IMR-90 (cell line): ENCODE results near the gene RGS17. TPM values are rescaled to one million over a fixed set of nuclear protein-coding genes. Genes with fewer than 3 reads are reported as not detected.

ENCODE experiments used
- ATAC-seq: fragments of 200-7000 bp; cut with Tn5 transposase; 2 replicates; pipeline ENCODE4 v1.9.1; 2020; ENCODE audit warnings: low read depth, mild to moderate bottlenecking, moderate library complexity
- BruUV-seq: library from RNA; stranded (reverse); fragments of 400-500 nt; replicated peaks from 2 replicates; lab custom pipeline; 2021; lab: Mats Ljungman, UMichigan
- CTCF ChIA-PET: fragments of 300-600 bp; formaldehyde crosslinking; extraction: SDS; loops from one replicate; lab custom pipeline; 2021; ENCODE audit warnings: antibody characterized with exemption; lab: Yijun Ruan, JAX
- POLR2A ChIA-PET: fragments of 300-600 bp; sonication (Branson Sonifier 250); formaldehyde crosslinking; loops from one replicate; lab custom pipeline; 2022; ENCODE audit warnings: antibody characterized with exemption; ENCODE audit not compliant: unreplicated experiment; lab: Charles Lee
- DNase-seq: peaks from one replicate; pipeline ENCODE4 v3.0.0; 2013
- H2AFZ ChIP-seq: replicated peaks from 2 replicates; pipeline ENCODE3; 2013; ENCODE audit warnings: low read length, mild to moderate bottlenecking; ENCODE audit not compliant: poor library complexity
- H2AK5ac ChIP-seq: 2 replicates; pipeline ENCODE4 v1.6.1; 2013; ENCODE audit warnings: low read depth, low read length, inconsistent platforms
- H2AK9ac ChIP-seq: replicated peaks from 2 replicates; pipeline ENCODE3; 2013; ENCODE audit warnings: mild to moderate bottlenecking, low read depth, low read length, moderate library complexity; ENCODE audit not compliant: poor library complexity
- H2BK120ac ChIP-seq: 2 replicates; pipeline ENCODE4 v1.6.1; 2013; ENCODE audit warnings: low read depth, low read length, inconsistent platforms
- H2BK15ac ChIP-seq: 3 replicates; pipeline ENCODE4 v1.6.1; 2013; ENCODE audit warnings: low read depth, low read length, inconsistent platforms
- H2BK20ac ChIP-seq: 2 replicates; pipeline ENCODE4 v1.6.1; 2013; ENCODE audit warnings: low read depth, mild to moderate bottlenecking, inconsistent platforms, low read length, moderate library complexity
- H2BK5ac ChIP-seq: 2 replicates; pipeline ENCODE4 v1.6.1; 2013; ENCODE audit warnings: mild to moderate bottlenecking, low read depth, low read length, inconsistent platforms; ENCODE audit not compliant: poor library complexity, severe bottlenecking
- H3K14ac ChIP-seq: replicated peaks from 2 replicates; pipeline ENCODE4 v1.6.1; 2013; ENCODE audit warnings: low read depth, low read length, inconsistent platforms
- H3K18ac ChIP-seq: 2 replicates; pipeline ENCODE4 v1.6.1; 2013; ENCODE audit warnings: low read depth, low read length, control low read depth
- H3K23ac ChIP-seq: 2 replicates; pipeline ENCODE4 v1.6.1; 2013; ENCODE audit warnings: low read depth, low read length, inconsistent platforms
- H3K27ac ChIP-seq: 2 replicates; pipeline ENCODE4 v1.5.1; 2013; ENCODE audit warnings: mild to moderate bottlenecking, control low read depth, low read length; ENCODE audit not compliant: insufficient read depth
- H3K27me3 ChIP-seq: 2 replicates; pipeline ENCODE4 v1.6.1; 2013; ENCODE audit warnings: low read length; ENCODE audit not compliant: control insufficient read depth, insufficient read depth
- H3K36me3 ChIP-seq: 2 replicates; pipeline ENCODE4 v1.6.1; 2013; ENCODE audit warnings: low read length, mixed read lengths; ENCODE audit not compliant: control insufficient read depth, insufficient read depth
- H3K4ac ChIP-seq: 2 replicates; pipeline ENCODE4 v1.6.1; 2013; ENCODE audit warnings: low read depth, low read length, inconsistent platforms
- H3K4me1 ChIP-seq: 2 replicates; pipeline ENCODE4 v1.6.1; 2013; ENCODE audit warnings: low read length, mixed read lengths; ENCODE audit not compliant: control insufficient read depth, insufficient read depth
- H3K4me2 ChIP-seq: 2 replicates; pipeline ENCODE4 v1.6.1; 2013; ENCODE audit warnings: low read depth, mild to moderate bottlenecking, control low read depth, low read length, moderate library complexity
- H3K4me3 ChIP-seq: 2 replicates; pipeline ENCODE4 v1.5.1; 2013; ENCODE audit warnings: low read depth, mild to moderate bottlenecking, control low read depth, low read length, moderate library complexity; ENCODE audit not compliant: insufficient read depth
- H3K56ac ChIP-seq: 2 replicates; pipeline ENCODE4 v1.6.1; 2013; ENCODE audit warnings: low read length, inconsistent platforms; ENCODE audit not compliant: insufficient read depth; ENCODE audit errors: extremely low read depth
- H3K79me1 ChIP-seq, 2 experiments: 2 replicates each; pipeline ENCODE4 v1.6.1; 2013; ENCODE audit warnings: low read length in 2 of 2, inconsistent platforms in 1 of 2, low read depth in 1 of 2
- H3K9ac ChIP-seq: 2 replicates; pipeline ENCODE4 v1.6.1; 2013; ENCODE audit warnings: low read depth, low read length, control low read depth
- H3K9me1 ChIP-seq: 2 replicates; pipeline ENCODE4 v1.6.1; 2013; ENCODE audit warnings: low read length, inconsistent platforms; ENCODE audit not compliant: insufficient read depth
- H3K9me3 ChIP-seq: 2 replicates; pipeline ENCODE4 v1.6.1; 2013; ENCODE audit warnings: low read length; ENCODE audit not compliant: control insufficient read depth, insufficient read depth
- H4K20me1 ChIP-seq: 2 replicates; pipeline ENCODE4 v1.6.1; 2013; ENCODE audit warnings: low read length, inconsistent platforms; ENCODE audit not compliant: insufficient read depth
- H4K5ac ChIP-seq: 2 replicates; pipeline ENCODE4 v1.6.1; 2013; ENCODE audit warnings: mild to moderate bottlenecking, low read depth, low read length, control low read depth
- H4K8ac ChIP-seq, 2 experiments: 2 replicates each; pipeline ENCODE4 v1.6.1; 2013; ENCODE audit warnings: low read depth in 2 of 2, low read length in 2 of 2, control low read depth in 1 of 2, inconsistent platforms in 1 of 2
- H4K91ac ChIP-seq: 2 replicates; pipeline ENCODE4 v1.6.1; 2013; ENCODE audit warnings: low read depth, low read length, inconsistent platforms; ENCODE audit not compliant: insufficient read depth
- BHLHE40 ChIP-seq: fragments of 150-350 bp; IDR thresholded peaks from 2 replicates; pipeline ENCODE4 v1.6.1; 2016; ENCODE audit warnings: mild to moderate bottlenecking, low read depth, low read length
- CHD1 ChIP-seq: IDR thresholded peaks from 2 replicates; pipeline ENCODE4 v1.6.1; 2012; ENCODE audit warnings: low read depth, low read length, improper control_type of control experiment
- ELK1 ChIP-seq: fragments of 150-350 bp; IDR thresholded peaks from 2 replicates; pipeline ENCODE4 v1.6.1; 2016; ENCODE audit warnings: low read depth, mild to moderate bottlenecking, low read length, moderate library complexity, borderline replicate concordance
- FOS ChIP-seq: fragments of 150-350 bp; IDR thresholded peaks from 2 replicates; pipeline ENCODE4 v1.6.1; 2016; ENCODE audit warnings: low read depth, low read length
- MAFK ChIP-seq: IDR thresholded peaks from 2 replicates; pipeline ENCODE4 v1.6.1; 2012; ENCODE audit warnings: low read depth, low read length, improper control_type of control experiment
- POLR2A ChIP-seq: IDR thresholded peaks from 2 replicates; pipeline ENCODE4 v1.6.1; 2012; ENCODE audit warnings: mild to moderate bottlenecking, low read depth, low read length
- RAD21 ChIP-seq: IDR thresholded peaks from 2 replicates; pipeline ENCODE4 v1.6.1; 2012; ENCODE audit warnings: low read length, improper control_type of control experiment
- RCOR1 ChIP-seq: IDR thresholded peaks from 2 replicates; pipeline ENCODE4 v1.6.1; 2012; ENCODE audit warnings: mild to moderate bottlenecking, low read length, improper control_type of control experiment; ENCODE audit not compliant: insufficient replicate concordance
- USF2 ChIP-seq: fragments of 150-350 bp; IDR thresholded peaks from 2 replicates; pipeline ENCODE4 v1.6.1; 2017; ENCODE audit warnings: mild to moderate bottlenecking, antibody characterized with exemption, low read length, low read depth
- WGBS, 2 experiments: methylation state at CpG; one replicate each; pipeline versions ENCODE4 v1.1.5 to v1.1.7; 2013; ENCODE audit warnings: missing lambda C conversion rate in 2 of 2; ENCODE audit not compliant: insufficient read length in 1 of 2; ENCODE audit errors: extremely low coverage in 2 of 2; 5-methylcytosine and 5-hydroxymethylcytosine counted together
- dilution Hi-C: fragments of 300-500 bp; cut with HindIII; formaldehyde crosslinking; loops from one replicate; pipeline ENCODE4 v1.14.3; 2018; ENCODE audit warnings: low sequenced_read_pairs; ENCODE audit not compliant: unreplicated experiment
- in situ Hi-C: fragments of 300-500 bp; cut with MboI; formaldehyde crosslinking; loops from 3 replicates; pipeline ENCODE4 v1.14.3; 2019; ENCODE audit warnings: low sequenced_read_pairs, inconsistent platforms, mixed read lengths
- intact Hi-C: fragments of 100-400 bp; cut with micrococcal nuclease; formaldehyde crosslinking; loops from 2 replicates; pipeline ENCODE4 v1.10.0; 2022
- polyA plus RNA-seq, 3 experiments: library from polyadenylated mRNA; depleted of rRNA; stranded (reverse); fragments of >200 nt; gene quantifications; 2 replicates each; pipeline ENCODE4 v1.2.3, GENCODE V29; 2012; ENCODE audit warnings: low replicate concordance in 1 of 3
- total RNA-seq: library from RNA; depleted of rRNA; stranded (reverse); fragments of >200 nt; gene quantifications from 2 replicates; pipeline ENCODE4 v1.2.3, GENCODE V29; 2012

Gene RGS17
- total and polyA plus RNA-seq, 2 of the 4 experiments (the other 2 are of a cell fraction) = 0.75 to 1.4 TPM

GRCh38 chr6:153123801-153124200 is 7.3 kb downstream of the RGS17 start:
- Histone ChIP-seq H4K5ac (no peak overlapping the region), H3K23ac (no peak overlapping the region), H3K4me2 (no peak overlapping the region), H4K20me1 (no peaks in the 10 kb centered on the region), H3K18ac (no peak overlapping the region), H3K36me3 (no peaks in the 10 kb centered on the region), H4K91ac (no peak overlapping the region), H3K79me1 (0 out of 4 replicates have a peak, but pooled peaks cover 0 to 3% of the 10 kb centered on the region in 2 experiments), H3K56ac (no peak overlapping the region), H3K4me3 (no peak overlapping the region), H4K8ac (no peak overlapping the region), H3K9ac (no peak overlapping the region), H3K4me1 (no peaks in the 10 kb centered on the region), H2BK5ac (no peak overlapping the region), H3K27ac (no peak overlapping the region), H3K27me3 (no peaks in the 10 kb centered on the region), H2BK120ac (no peak overlapping the region), H2BK20ac (no peak overlapping the region), H2AK9ac (no peak overlapping the region), H2AK5ac (no peak overlapping the region), H3K9me3 (no peaks in the 10 kb centered on the region), H3K9me1 (no peaks in the 10 kb centered on the region), H3K4ac (no peak overlapping the region), H3K14ac (no peak overlapping the region), H2BK15ac (no peak overlapping the region), H2AFZ (no peak overlapping the region)
- CTCF ChIA-PET = interaction anchor here (0.6 kb wide), 1 partner anchor 133 kb away, joined by 3 read pairs; no protein-coding TSS in a partner anchor
- TF ChIP-seq USF2 = no peak
- no peak for TF ChIP-seq RAD21
- no peak for TF ChIP-seq MAFK
- TF ChIP-seq BHLHE40 = no peak
- no peak for TF ChIP-seq ELK1
- TF ChIP-seq RCOR1 = no peak
- no peak for TF ChIP-seq CHD1
- no peak for TF ChIP-seq FOS
- no peak for TF ChIP-seq POLR2A
- in situ Hi-C loops = no loop called here
- no peak for DNase-seq
- intact Hi-C loops = loop anchor here (10.0 kb wide), 1 partner anchor 391 kb away; no protein-coding TSS in a partner anchor
- no peak for ATAC-seq
- no CpG with 5 or more reads among the region's 3 CpGs for WGBS, 2 experiments
- POLR2A ChIA-PET = no interaction called here
- dilution Hi-C loops = no loop called here
- BruUV-seq = no TSS peak
